Mammary microvascular endothelial cell (primary cell): ENCODE results near the gene CD37. TPM values are rescaled to one million over a fixed set of nuclear protein-coding genes. Genes with fewer than 3 reads are reported as not detected.

Source experiments
- total RNA-seq: library from RNA; depleted of rRNA; stranded (reverse); fragments of >200 nt; gene quantifications from 2 replicates; pipeline ENCODE4 v1.2.3, GENCODE V29; 2015

Gene CD37, protein sequence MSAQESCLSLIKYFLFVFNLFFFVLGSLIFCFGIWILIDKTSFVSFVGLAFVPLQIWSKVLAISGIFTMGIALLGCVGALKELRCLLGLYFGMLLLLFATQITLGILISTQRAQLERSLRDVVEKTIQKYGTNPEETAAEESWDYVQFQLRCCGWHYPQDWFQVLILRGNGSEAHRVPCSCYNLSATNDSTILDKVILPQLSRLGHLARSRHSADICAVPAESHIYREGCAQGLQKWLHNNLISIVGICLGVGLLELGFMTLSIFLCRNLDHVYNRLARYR
- not detected in 2 replicates for total RNA-seq

DNA sequence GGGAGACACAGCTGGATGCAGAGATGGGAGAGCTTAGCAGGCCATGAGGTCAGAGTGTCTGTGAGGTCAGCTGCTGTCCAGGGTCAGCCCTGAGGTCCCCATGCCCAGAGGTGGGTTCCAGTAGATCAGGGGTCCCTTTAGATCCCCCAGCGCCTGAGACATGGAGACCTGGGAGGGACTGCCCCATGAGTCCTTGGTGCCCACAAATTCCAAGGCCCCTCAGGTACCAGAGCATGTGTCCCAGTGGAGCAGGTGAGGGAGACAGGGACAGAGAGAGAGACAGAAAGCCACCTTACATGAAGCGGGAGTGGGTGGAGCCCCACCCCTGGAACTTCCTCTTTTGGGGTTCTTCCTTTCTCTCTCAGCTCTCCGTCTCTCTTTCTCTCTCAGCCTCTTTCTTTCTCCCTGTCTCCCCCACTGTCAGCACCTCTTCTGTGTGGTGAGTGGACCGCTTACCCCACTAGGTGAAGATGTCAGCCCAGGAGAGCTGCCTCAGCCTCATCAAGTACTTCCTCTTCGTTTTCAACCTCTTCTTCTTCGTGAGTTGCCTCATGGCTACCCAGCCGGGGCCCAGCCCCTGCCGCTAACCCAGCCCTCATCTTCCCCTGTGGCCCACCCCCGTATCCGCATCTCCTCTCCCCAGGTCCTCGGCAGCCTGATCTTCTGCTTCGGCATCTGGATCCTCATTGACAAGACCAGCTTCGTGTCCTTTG, at the start of gene CD37:
CD37 (plus strand) TSS at position 336 of the 713 bp plus-strand sequence; CDS start at position 471, 135 bp downstream.

DNA sequence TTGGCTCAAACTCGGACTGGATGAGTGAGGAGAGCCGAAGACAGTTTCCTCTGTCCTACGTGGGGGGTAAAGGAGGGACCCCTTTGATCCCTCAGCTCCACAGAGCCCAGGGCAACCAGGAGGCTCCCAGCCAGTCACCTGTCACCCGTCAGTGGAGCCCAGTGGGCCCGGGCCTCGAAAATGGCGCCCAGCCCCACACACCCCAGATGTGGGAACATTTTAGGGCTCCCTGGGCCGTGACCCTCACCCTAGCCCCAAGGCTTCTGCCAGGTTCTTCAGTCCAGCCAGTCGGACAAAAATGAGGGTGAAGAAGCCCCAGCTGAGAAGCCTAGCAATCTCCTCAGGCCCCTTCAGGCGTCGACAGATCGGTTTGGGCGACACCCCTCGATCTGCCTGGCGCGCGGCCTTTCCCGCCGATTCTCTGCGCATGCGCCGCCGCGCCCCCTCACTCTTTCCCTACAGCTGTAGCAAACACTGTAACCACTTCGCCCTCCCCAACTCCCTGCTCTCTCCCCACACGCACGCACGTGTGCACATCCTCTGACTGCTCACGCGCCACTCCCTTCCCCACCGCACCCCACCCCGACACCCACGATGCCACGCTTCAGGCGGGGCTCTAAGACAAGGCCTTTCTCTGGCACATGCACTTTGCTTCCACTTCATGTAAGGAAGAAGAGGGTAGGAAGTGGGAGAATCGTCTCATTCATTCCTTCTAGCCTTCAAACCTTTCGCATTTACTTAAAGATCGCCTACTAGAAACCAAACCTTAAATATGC, 10.2 kb upstream of the CD37 start, which contains the start of gene SLC6A16:
SLC6A16 (minus strand) TSS at position 391 of the 776 bp plus-strand sequence. CDS start 13,844 bp downstream, outside the sequence.

DNA sequence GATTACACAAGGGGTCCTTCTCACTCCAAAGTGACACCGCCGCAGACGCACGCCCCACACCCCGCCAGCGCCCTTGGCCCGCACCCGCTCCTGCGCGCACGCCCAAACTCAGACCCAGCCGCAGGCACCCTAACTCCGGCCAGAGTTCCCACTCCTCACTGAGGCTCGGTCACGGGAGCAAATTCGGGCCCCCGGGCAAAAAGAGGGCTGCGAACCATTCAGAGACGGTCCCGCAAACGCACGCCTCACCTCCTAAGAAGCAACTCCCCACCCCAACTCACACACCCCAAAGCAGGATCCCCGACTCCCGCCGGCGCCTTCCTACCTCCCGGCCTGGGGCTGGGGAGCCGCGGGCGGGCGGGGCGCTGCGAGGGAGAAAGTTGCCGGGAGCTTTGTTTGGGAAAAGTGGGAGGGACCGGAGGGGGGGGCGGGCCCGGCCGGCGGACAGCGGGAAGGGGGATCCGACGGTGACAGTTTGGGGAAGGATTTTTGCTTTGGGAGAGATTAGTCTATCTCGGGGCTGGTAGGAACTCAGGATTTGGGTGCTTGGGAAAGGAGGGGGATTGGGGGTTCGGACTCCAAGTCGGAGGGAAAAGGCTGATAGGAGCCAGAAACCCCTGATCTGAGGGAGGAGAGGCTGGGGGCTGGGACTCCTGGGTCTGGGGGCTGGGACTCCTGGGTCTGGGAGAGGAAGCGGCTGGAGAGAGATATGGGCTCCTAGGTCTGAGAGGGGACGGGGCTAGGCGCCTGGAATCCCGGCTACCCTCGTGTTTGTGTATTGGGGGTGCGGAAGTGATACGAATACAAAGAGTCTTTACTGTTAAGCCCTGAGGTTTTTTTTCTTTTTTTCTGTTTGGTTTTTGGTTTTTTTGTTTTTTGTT, 27.1 kb downstream of the CD37 start, which contains the start of gene TEAD2:
TEAD2 (minus strand) TSS at position 369 of the 881 bp plus-strand sequence. CDS start 2,341 bp downstream, outside the sequence.

DNA sequence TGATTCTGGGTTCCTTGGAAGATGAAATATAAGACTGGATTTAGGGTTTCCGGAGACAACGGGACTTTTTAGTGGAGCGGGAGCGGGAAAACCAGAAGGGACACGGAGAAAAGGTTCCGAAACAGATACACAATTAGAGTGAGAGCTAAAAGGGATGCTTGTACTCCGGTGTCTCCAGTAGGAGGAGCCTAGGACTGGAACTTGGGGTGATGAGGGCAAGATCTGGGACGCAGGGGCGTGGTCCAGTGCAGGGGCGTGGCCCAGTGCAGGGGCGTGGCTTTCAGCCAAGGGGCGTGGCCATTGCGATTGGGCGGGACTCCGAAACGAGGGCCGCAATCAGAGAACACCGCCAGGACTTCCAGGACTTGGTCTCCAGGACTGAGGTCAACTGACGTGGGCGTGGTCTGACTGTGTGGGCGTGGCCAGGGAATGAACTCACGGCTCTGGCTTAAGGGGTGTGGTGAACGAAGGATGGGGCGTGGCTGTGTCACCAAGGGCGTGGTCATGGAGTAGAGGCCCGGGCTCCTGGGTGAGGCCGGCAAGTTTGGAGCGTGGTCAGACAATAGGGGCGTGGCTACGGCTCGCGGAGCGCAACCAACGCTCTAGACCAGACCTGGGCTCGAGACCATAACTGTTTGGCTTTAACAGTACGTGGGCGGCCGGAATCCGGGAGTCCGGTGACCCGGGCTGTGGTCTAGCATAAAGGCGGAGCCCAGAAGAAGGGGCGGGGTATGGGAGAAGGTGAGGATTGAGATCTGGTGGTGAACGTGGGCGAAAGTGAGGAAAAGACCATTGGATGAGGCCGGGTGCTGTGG, 28.3 kb downstream of the CD37 start, which contains the start of gene DKKL1:
DKKL1 (plus strand) TSS at position 610 of the 815 bp plus-strand sequence; CDS start at position 732, 122 bp downstream.

DNA sequence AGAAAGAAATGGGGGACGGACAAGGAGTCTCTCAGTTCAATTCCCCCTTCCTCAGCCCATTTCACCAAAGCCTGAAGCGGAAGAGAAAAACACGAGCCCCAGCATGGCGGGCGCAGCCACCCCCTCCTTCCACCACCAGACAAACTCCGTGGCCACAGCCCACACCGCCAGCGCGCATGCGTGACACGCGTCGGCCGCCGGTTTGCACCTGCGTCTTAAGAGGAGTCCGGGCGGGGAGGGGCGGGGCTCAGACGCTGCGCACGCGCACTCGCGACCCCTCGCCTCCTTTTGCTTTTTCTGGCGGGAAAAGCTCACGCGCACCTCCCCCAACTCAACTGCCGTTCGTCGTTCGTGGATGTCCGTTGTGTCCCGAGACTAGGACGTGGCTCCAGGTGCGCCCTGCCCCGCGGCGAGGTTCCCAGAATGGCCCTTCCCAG, 52.7 kb downstream of the CD37 start, which contains the start of gene KASH5:
KASH5 (plus strand) TSS at position 314 of the 437 bp plus-strand sequence. CDS start 2,635 bp downstream, outside the sequence.

Other genes starting within 250 kb of the CD37 start
- 173 and 204 TPM in 2 replicates for gene SNRNP70, start 250.0 kb upstream of the CD37 start, total RNA-seq
- 4.9 and 5.3 TPM in 2 replicates for gene LIN7B, start 221.0 kb upstream of the CD37 start, total RNA-seq
- 2.1 and 3.3 TPM in 2 replicates for gene C19orf73, start 216.3 kb upstream of the CD37 start, total RNA-seq
- 3.4 and 3.9 TPM in 2 replicates for gene PPFIA3, start 215.9 kb upstream of the CD37 start, total RNA-seq
- not detected in 2 replicates for gene HRC, start 180.0 kb upstream of the CD37 start, total RNA-seq
- 19.6 and 25.9 TPM in 2 replicates for gene TRPM4, start 177.6 kb upstream of the CD37 start, total RNA-seq
- gene SLC6A16, start 10.2 kb upstream of the CD37 start, total RNA-seq, result 0.07 and 0.10 TPM in 2 replicates
- 56.6 and 65.2 TPM in 2 replicates for gene TEAD2, start 27.0 kb downstream of the CD37 start, total RNA-seq
- not detected in 2 replicates for gene DKKL1, start 28.5 kb downstream of the CD37 start, total RNA-seq
- not detected in 2 replicates for gene KASH5, start 52.8 kb downstream of the CD37 start, total RNA-seq
- gene PTH2, start 88.0 kb downstream of the CD37 start, total RNA-seq, result not detected in 2 replicates
- not detected in 2 replicates for gene GFY, start 90.0 kb downstream of the CD37 start, total RNA-seq
- under 0.01 and 0.05 TPM in 2 replicates for gene SLC17A7, start 106.1 kb downstream of the CD37 start, total RNA-seq
- gene PIH1D1, start 116.4 kb downstream of the CD37 start, total RNA-seq, result 82.1 and 96.8 TPM in 2 replicates
- gene ALDH16A1, start 117.8 kb downstream of the CD37 start, total RNA-seq, result 51.6 and 62.2 TPM in 2 replicates
- 6.1 and 7.9 TPM in 2 replicates for gene FLT3LG, start 138.8 kb downstream of the CD37 start, total RNA-seq
- 1,790 and 1,858 TPM in 2 replicates for gene RPL13A, start 152.2 kb downstream of the CD37 start, total RNA-seq
- gene RPS11, start 161.0 kb downstream of the CD37 start, total RNA-seq, result 3,468 and 3,616 TPM in 2 replicates
- 60.6 and 63.8 TPM in 2 replicates for gene FCGRT, start 177.3 kb downstream of the CD37 start, total RNA-seq
- gene RCN3, start 192.6 kb downstream of the CD37 start, total RNA-seq, result 26.5 and 34.0 TPM in 2 replicates
- gene NOSIP, start 245.2 kb downstream of the CD37 start, total RNA-seq, result 104 and 111 TPM in 2 replicates
- gene PRRG2, start 245.9 kb downstream of the CD37 start, total RNA-seq, result 1.1 and 3.3 TPM in 2 replicates